Fibroblast of the aortic adventitia (primary cell): ENCODE results near the gene ITPRIP. TPM values are rescaled to one million over a fixed set of nuclear protein-coding genes. Genes with fewer than 3 reads are reported as not detected.

ENCODE experiments used
- DNase-seq: peaks from one replicate; pipeline ENCODE4 v3.0.0-alpha.2; 2010; ENCODE audit warnings: low read depth
- H3K4me3 ChIP-seq: 2 replicates; pipeline ENCODE4 v1.5.1; 2011; ENCODE audit warnings: low read depth, mild to moderate bottlenecking, control low read depth, low read length, moderate library complexity
- CTCF ChIP-seq: IDR thresholded peaks from 2 replicates; pipeline ENCODE4 v1.5.1; 2011; ENCODE audit warnings: mild to moderate bottlenecking, low read length, control low read depth, inconsistent platforms; ENCODE audit not compliant: insufficient read depth
- small RNA-seq: library from RNA; depleted of rRNA; stranded (forward); fragments of <200 nt; gene quantifications from one replicate; pipeline ENCODE3, GENCODE V24; 2012
- total RNA-seq: library from RNA; depleted of rRNA; stranded (reverse); fragments of >200 nt; gene quantifications from 2 replicates; pipeline ENCODE4 v1.2.3, GENCODE V29; 2012; ENCODE audit warnings: low replicate concordance

ITPRIP gene
- total RNA-seq, 1 donor: 15.7 TPM

GRCh38 chr10:104259999-104260774, 78.1 kb downstream of the ITPRIP start:
- peak; percentile 18 for DNase-seq
- H3K4me3 ChIP-seq: no peak overlapping the region
- TF ChIP-seq CTCF: no peak

Small RNAs within 50 kb of the gene (small RNA-seq; reads per million reads assigned to genes)
- gene MIR4482: not detected

Other genes starting within 250 kb of the ITPRIP start
- 11.0 and 39.9 TPM in 2 replicates for gene SFR1, start 216.3 kb downstream of the ITPRIP start, total RNA-seq
- 0.36 and 0.41 TPM in 2 replicates for gene CFAP43, start 106.1 kb downstream of the ITPRIP start, total RNA-seq
- gene GSTO1, start 83.6 kb downstream of the ITPRIP start, total RNA-seq: 175 and 260 TPM in 2 replicates
- 3.4 and 8.9 TPM in 2 replicates for gene GSTO2, start 69.3 kb downstream of the ITPRIP start, total RNA-seq
- 0.36 and 0.98 TPM in 2 replicates for gene CFAP58, start 15.4 kb upstream of the ITPRIP start, total RNA-seq